ENCODE data around the gene SCARB2.

GRCh38 chr4:76187152-76187551 lies 26.5 kb downstream of the SCARB2 start:
- no peak for TF ChIP-seq POLR2A (IDR thresholded peaks at IDR 0.05)
- TF ChIP-seq, protein P1, sequence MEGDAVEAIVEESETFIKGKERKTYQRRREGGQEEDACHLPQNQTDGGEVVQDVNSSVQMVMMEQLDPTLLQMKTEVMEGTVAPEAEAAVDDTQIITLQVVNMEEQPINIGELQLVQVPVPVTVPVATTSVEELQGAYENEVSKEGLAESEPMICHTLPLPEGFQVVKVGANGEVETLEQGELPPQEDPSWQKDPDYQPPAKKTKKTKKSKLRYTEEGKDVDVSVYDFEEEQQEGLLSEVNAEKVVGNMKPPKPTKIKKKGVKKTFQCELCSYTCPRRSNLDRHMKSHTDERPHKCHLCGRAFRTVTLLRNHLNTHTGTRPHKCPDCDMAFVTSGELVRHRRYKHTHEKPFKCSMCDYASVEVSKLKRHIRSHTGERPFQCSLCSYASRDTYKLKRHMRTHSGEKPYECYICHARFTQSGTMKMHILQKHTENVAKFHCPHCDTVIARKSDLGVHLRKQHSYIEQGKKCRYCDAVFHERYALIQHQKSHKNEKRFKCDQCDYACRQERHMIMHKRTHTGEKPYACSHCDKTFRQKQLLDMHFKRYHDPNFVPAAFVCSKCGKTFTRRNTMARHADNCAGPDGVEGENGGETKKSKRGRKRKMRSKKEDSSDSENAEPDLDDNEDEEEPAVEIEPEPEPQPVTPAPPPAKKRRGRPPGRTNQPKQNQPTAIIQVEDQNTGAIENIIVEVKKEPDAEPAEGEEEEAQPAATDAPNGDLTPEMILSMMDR (IDR thresholded peaks at IDR 0.05), result no peak
